Choroid plexus epithelial cell (primary cell): ENCODE data around the gene CACNG7.

Experiments
- DNase-seq: peaks from one replicate; pipeline ENCODE4 v3.0.0-alpha.2; 2010; ENCODE audit warnings: low read depth
- H3K4me3 ChIP-seq: 2 replicates; pipeline ENCODE4 v1.5.1; 2011; ENCODE audit warnings: low read depth, mild to moderate bottlenecking, control low read depth, low read length, moderate library complexity
- TF ChIP-seq, protein P1 (sequence below): conservative IDR thresholded peaks from 2 replicates; pipeline ENCODE4 v1.5.1; 2011; ENCODE audit warnings: low read depth, mild to moderate bottlenecking, control low read depth, inconsistent platforms, low read length, moderate library complexity

CACNG7 gene

GRCh38 chr19:53873773-53874605 lies 35.1 kb upstream of the CACNG7 start:
- no peak overlapping the region for H3K4me3 ChIP-seq
- TF ChIP-seq, protein P1, sequence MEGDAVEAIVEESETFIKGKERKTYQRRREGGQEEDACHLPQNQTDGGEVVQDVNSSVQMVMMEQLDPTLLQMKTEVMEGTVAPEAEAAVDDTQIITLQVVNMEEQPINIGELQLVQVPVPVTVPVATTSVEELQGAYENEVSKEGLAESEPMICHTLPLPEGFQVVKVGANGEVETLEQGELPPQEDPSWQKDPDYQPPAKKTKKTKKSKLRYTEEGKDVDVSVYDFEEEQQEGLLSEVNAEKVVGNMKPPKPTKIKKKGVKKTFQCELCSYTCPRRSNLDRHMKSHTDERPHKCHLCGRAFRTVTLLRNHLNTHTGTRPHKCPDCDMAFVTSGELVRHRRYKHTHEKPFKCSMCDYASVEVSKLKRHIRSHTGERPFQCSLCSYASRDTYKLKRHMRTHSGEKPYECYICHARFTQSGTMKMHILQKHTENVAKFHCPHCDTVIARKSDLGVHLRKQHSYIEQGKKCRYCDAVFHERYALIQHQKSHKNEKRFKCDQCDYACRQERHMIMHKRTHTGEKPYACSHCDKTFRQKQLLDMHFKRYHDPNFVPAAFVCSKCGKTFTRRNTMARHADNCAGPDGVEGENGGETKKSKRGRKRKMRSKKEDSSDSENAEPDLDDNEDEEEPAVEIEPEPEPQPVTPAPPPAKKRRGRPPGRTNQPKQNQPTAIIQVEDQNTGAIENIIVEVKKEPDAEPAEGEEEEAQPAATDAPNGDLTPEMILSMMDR, result no peak
- DNase-seq, result no peak

GRCh38 chr19:53874606-53874990 lies 34.5 kb upstream of the CACNG7 start:
- no peak for DNase-seq
- H3K4me3 ChIP-seq, result no peak overlapping the region
- TF ChIP-seq, protein P1, result no peak

DNA sequence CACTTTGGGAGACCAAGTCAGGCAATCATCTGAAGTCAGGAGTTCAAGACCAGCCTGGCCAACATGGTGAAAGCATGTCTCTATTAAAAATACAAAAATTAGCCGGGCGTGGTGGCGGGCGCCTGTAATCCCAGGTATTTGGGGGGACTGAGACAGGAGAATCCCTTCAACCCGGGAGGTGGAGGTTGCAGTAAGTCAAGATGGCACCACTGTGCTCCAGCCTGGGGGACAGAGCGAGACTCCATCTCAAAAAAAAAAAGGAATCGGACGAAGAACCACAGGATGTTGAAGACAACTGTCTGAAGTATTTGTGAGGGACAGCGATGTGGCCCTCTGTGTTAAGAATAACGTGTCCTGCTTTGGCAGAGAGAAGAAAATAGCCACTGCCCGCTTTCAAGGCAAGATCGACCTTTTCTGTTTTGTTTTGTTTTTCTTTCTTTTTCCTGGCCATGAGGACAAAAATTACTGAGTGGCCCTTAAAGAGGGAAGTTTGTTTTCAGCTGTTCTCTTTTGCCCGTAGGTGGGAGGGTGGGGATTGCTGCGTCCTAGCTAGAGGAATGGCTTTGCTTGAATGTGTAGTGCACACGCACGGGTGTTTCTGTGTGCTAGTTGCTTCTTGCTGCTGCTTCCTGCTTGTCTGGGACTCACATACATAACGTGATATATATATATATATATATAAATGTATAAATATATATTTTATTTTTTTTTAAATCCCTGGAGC lies 33.3 kb upstream of the CACNG7 start:
- no peak for DNase-seq
- no peak overlapping the region for H3K4me3 ChIP-seq
- TF ChIP-seq, protein P1, result no peak

GRCh38 chr19:53876651-53877224 lies 32.3 kb upstream of the CACNG7 start:
- H3K4me3 ChIP-seq, result no peak overlapping the region

DNA sequence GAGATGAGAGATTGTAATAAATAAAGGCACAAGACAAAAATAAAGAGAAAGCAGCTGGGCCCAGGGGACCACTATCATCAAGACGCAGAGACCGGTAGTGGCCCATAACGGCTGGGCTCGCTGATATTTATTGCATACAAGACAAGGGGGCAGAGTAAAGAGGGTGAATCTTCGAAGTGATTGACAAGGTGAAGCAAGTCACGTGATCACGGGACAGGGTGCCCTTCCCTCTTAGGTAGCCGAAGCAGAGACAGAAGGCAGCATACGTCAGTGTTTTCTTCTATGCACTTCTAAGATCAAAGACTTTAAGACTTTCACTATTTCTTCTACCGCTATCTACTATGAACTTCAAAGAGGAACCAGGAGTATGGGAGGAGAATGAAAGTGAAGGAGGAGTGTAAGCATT lies 31.7 kb upstream of the CACNG7 start:
- TF ChIP-seq, protein P1, result no peak

More at GRCh38 chr19:53876651-53877224, 32.3 kb upstream of the CACNG7 start:
- TF ChIP-seq, protein P1, result no peak
- no peak for DNase-seq

DNA sequence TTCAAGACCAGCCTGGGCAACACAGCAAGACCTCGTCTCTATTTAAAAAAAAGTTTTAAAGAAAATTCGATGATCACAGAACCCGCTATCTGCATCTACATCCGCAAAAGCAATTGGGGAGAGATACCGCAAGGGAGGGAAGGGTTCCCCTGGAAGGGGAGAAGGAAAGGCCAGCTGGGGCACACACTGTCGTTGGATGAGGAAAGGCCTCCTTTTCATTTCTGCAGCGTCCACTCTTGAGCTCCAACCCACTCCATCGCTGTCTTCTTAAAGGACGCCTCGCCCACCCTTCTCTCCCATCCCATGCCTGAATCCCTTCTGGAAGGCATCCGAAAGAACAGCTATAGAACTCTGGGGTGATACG lies 30.3 kb upstream of the CACNG7 start:
- no peak for DNase-seq
- peak overlapping the region; percentile 57 for H3K4me3 ChIP-seq
- TF ChIP-seq, protein P1, result no peak

More for the DNA sequence above, 31.7 kb upstream of the CACNG7 start:
- DNase-seq, result no peak
- no peak overlapping the region for H3K4me3 ChIP-seq
